ENCODE data around the gene CFAP221. TPM values are rescaled to one million over a fixed set of nuclear protein-coding genes. Genes with fewer than 3 reads are reported as not detected.

The CFAP221 gene
- total and polyA plus RNA-seq, 2 donors (not counting 3 experiments of a cell fraction or from before 2014, with no cell fraction given): 0.06 TPM; not detected in 1

GRCh38 chr2:119586085-119586484, 41.8 kb downstream of the CFAP221 start:
- Histone ChIP-seq H3K27me3 (ENCODE audit: control insufficient read depth in 2 of 2, insufficient read depth in 2 of 2, low read length in 2 of 2) (peaks cover 0 to 5% of the 10 kb centered on the region in 2 experiments), H3K36me3 (ENCODE audit: control insufficient read depth in 2 of 2, extremely low read depth in 1 of 2, insufficient read depth in 2 of 2, low read length in 2 of 2) (no peaks in the 10 kb centered on the region), H3K4me2 (ENCODE audit: insufficient read depth, low read length) (no peak overlapping the region), H3K9me1 (replicated peaks; ENCODE audit: control insufficient read depth, extremely low read depth, insufficient read depth, low read length) (no peaks in the 10 kb centered on the region), H3K4me3 (replicated peaks in 1 of 3; ENCODE audit: insufficient read depth in 1 of 3, low read depth in 1 of 3, low read length in 3 of 3) (no peak overlapping the region), H3K79me2 (ENCODE audit: control insufficient read depth, insufficient read depth, low read length) (no peaks in the 10 kb centered on the region), H3K9ac (replicated peaks; ENCODE audit: extremely low read depth, insufficient read depth, low read length) (no peak overlapping the region), H3K27ac (ENCODE audit: insufficient read depth, low read depth, low read length) (no peak overlapping the region), H4K20me1 (replicated peaks; ENCODE audit: control insufficient read depth, extremely low read depth, insufficient read depth, low read length) (no peaks in the 10 kb centered on the region), H2AFZ (ENCODE audit: low read depth, low read length) (no peak overlapping the region), H3K9me3 (replicated peaks; ENCODE audit: control insufficient read depth, insufficient read depth, low read length) (no peaks in the 10 kb centered on the region), H3K4me1 (ENCODE audit: control insufficient read depth, extremely low read depth, insufficient read depth, low read length) (no peaks in the 10 kb centered on the region)
- ChIA-PET CTCF (no interaction called here), POLR2A (no interaction called here)
- FAIRE-seq (no peak), DNase-seq (ENCODE audit: low read depth, low spot score) (no peak)
- intact Hi-C loops (cut with micrococcal nuclease) (no loop called here), dilution Hi-C loops (cut with MboI; ENCODE audit: extremely low pct_ligation_motif_present, low sequenced_read_pairs) (no loop called here)
- TF ChIP-seq JUN (IDR thresholded peaks at IDR 0.05; ENCODE audit: borderline replicate concordance, insufficient read depth, insufficient read length, low read depth) (no peak), MAX (IDR thresholded peaks at IDR 0.05; ENCODE audit: insufficient read depth, insufficient read length) (no peak), MYC (IDR thresholded peaks at IDR 0.05; ENCODE audit: low read depth, low read length) (no peak), GATA2 (IDR thresholded peaks at IDR 0.05; ENCODE audit: insufficient read depth, insufficient read length, low read depth, low read length) (no peak), EZH2 (IDR thresholded peaks at IDR 0.05; ENCODE audit: borderline replicate concordance, low read depth, low read length, severe bottlenecking) (no peak), POLR2A (IDR thresholded peaks at IDR 0.05; ENCODE audit: low read depth, low read length) (no peak), FOS (IDR thresholded peaks at IDR 0.05; ENCODE audit: borderline replicate concordance, insufficient read depth, low read length) (no peak), CTCF (IDR thresholded peaks at IDR 0.05; ENCODE audit: extremely low read depth in 1 of 2, insufficient read depth in 1 of 2, low read depth in 1 of 2, low read length in 2 of 2) (no peak), POLR2AphosphoS5 (IDR thresholded peaks at IDR 0.05; ENCODE audit: insufficient read depth, low read depth, low read length) (no peak)
- BruUV-seq (replicated peaks): no TSS peak

Data from endothelial cell of umbilical vein (primary cell).